Upper lobe of left lung (tissue), 4 donors: ENCODE measurements around the gene PLCB4.

Source experiments
- EP300 ChIP-seq, 4 donors: sonication (generic); formaldehyde crosslinking; IDR thresholded peaks; one replicate each; pipeline ENCODE4 v1.5.1; 2017; ENCODE audit warnings: antibody characterized with exemption in 4 of 4, control low read depth in 2 of 4
- TF ChIP-seq, protein P1 (sequence below), 6 experiments: fragments of 450-650 bp in 4 of 6; fragments of 200-600 bp in 2 of 6; sonication (generic) in 2 of 6; IDR thresholded peaks; one replicate each; pipeline ENCODE4 v1.5.1; 2016 to 2019; ENCODE audit warnings: antibody characterized with exemption in 6 of 6

DNA sequence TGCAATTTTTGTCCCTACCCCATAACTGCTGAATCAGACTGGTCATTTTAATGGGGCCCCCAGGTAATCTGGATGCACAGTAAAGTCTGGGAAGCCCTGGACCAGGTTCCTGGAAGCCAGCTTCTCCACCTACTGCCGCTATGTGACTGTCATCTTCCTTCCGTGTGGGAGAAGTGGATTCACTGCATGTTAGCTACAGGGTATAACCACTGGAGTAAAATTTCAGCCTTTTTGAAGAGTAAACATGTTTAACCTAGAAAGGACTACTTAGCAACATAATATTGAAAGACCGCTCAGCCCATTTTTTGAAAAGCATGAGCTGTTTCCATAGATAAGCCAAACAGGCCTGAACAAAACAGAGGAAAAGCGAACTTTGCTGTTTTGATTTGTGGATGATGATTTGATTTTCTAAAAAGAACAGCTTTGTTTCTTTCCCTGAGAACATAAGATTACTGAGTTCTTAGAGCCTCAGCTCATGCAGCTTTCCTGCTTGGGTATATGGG, 208.1 kb downstream of the PLCB4 start:
- TF ChIP-seq, protein P1, sequence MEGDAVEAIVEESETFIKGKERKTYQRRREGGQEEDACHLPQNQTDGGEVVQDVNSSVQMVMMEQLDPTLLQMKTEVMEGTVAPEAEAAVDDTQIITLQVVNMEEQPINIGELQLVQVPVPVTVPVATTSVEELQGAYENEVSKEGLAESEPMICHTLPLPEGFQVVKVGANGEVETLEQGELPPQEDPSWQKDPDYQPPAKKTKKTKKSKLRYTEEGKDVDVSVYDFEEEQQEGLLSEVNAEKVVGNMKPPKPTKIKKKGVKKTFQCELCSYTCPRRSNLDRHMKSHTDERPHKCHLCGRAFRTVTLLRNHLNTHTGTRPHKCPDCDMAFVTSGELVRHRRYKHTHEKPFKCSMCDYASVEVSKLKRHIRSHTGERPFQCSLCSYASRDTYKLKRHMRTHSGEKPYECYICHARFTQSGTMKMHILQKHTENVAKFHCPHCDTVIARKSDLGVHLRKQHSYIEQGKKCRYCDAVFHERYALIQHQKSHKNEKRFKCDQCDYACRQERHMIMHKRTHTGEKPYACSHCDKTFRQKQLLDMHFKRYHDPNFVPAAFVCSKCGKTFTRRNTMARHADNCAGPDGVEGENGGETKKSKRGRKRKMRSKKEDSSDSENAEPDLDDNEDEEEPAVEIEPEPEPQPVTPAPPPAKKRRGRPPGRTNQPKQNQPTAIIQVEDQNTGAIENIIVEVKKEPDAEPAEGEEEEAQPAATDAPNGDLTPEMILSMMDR (IDR thresholded peaks at IDR 0.05) = no peak
- no peak for TF ChIP-seq EP300 (IDR thresholded peaks at IDR 0.05)
